Suppressor macrophage (primary cell): ENCODE data around the gene GPC6.
"Not testable (repeated sequence)": the region's sequence is repeated elsewhere in the genome, so short reads cannot be mapped to it uniquely, and the experiment has no call there.

Source experiments
- DNase-seq, 4 experiments: peaks; one replicate each; pipeline ENCODE4 v3.0.0-alpha.2; 2020 to 2022

Gene GPC6

GRCh38 chr13:93450191-93450621 lies 223.6 kb downstream of the GPC6 start:
- DNase-seq: no peak

GRCh38 chr13:93450761-93451160 lies 224.2 kb downstream of the GPC6 start:
- DNase-seq: no peak

- not testable (repeated sequence) for DNase-seq
These were observed 228.1 kb downstream of the GPC6 start for GRCh38 chr13:93454676-93455235.

- DNase-seq: no peak
These were observed 229.3 kb downstream of the GPC6 start for GRCh38 chr13:93455861-93456260.

- no peak for DNase-seq
These were observed 233.4 kb downstream of the GPC6 start for GRCh38 chr13:93460005-93460404.

- no peak for DNase-seq
These were observed 235.5 kb downstream of the GPC6 start for GRCh38 chr13:93462151-93462550.

GRCh38 chr13:93466502-93467036 lies 240.0 kb downstream of the GPC6 start:
- no peak for DNase-seq

GRCh38 chr13:93467175-93467574 lies 240.6 kb downstream of the GPC6 start:
- no peak for DNase-seq

- no peak for DNase-seq
These were observed 241.8 kb downstream of the GPC6 start for GRCh38 chr13:93468433-93468832.

GRCh38 chr13:93472296-93472695 lies 245.7 kb downstream of the GPC6 start:
- DNase-seq: no peak

GRCh38 chr13:93472814-93473296 lies 246.2 kb downstream of the GPC6 start:
- DNase-seq: no peak

GRCh38 chr13:93473441-93474270 lies 247.0 kb downstream of the GPC6 start:
- DNase-seq: no peak

- DNase-seq: no peak
These were observed 249.6 kb downstream of the GPC6 start for GRCh38 chr13:93476175-93476574.

GRCh38 chr13:93477238-93477637 lies 250.6 kb downstream of the GPC6 start:
- DNase-seq: no peak

GRCh38 chr13:93480553-93481106 lies 254.0 kb downstream of the GPC6 start:
- no peak for DNase-seq

- not testable (repeated sequence) for DNase-seq
These were observed 269.5 kb downstream of the GPC6 start for GRCh38 chr13:93496117-93496516.

- no peak for DNase-seq
These were observed 270.5 kb downstream of the GPC6 start for GRCh38 chr13:93496985-93497673.

- DNase-seq: no peak
These were observed 273.4 kb downstream of the GPC6 start for GRCh38 chr13:93499991-93500390.

- no peak for DNase-seq
These were observed 275.5 kb downstream of the GPC6 start for GRCh38 chr13:93502071-93502470.

- no peak for DNase-seq
These were observed 276.5 kb downstream of the GPC6 start for GRCh38 chr13:93502987-93503615.

- DNase-seq: no peak
These were observed 278.7 kb downstream of the GPC6 start for GRCh38 chr13:93505104-93505952.
